Measurements from ENCODE around the gene NAV3. TPM values are rescaled to one million over a fixed set of nuclear protein-coding genes. Genes with fewer than 3 reads are reported as not detected.

Gene NAV3
- total RNA-seq, 4 donors from 2014 or later, result 32.0 to 60.5 (median 35.8) TPM

- no peak for TF ChIP-seq CTCF (IDR thresholded peaks at IDR 0.05)
- no peak for TF ChIP-seq POLR2A (IDR thresholded peaks at IDR 0.05)
- no peak for TF ChIP-seq EP300 (IDR thresholded peaks at IDR 0.05)
Observed at GRCh38 chr12:78210894-78211302, 380.2 kb downstream of the NAV3 start.

GRCh38 chr12:78220811-78221210 is 390.1 kb downstream of the NAV3 start:
- WGBS, 2 donors, result 60 to 69% methylated on average over 2 of the region's 2 CpGs
- H3K27ac ChIP-seq, result no peak overlapping the region
- H3K4me3 ChIP-seq, result no peak overlapping the region
- no peaks in the 10 kb centered on the region for H3K4me1 ChIP-seq
- DNase-seq (ENCODE audit: low spot score in 2 of 2), result no peak
- H3K27me3 ChIP-seq, result no peaks in the 10 kb centered on the region
- no peaks in the 10 kb centered on the region for H3K36me3 ChIP-seq
- TF ChIP-seq CTCF (IDR thresholded peaks at IDR 0.05), result no peak
- no peak for TF ChIP-seq EP300 (IDR thresholded peaks at IDR 0.05)
- no peak for TF ChIP-seq POLR2A (IDR thresholded peaks at IDR 0.05)
- no peaks in the 10 kb centered on the region for H3K9me3 ChIP-seq

More at GRCh38 chr12:78210894-78211302, 380.2 kb downstream of the NAV3 start:
- Histone ChIP-seq H3K27me3 (no peaks in the 10 kb centered on the region), H3K4me3 (no peak overlapping the region), H3K9me3 (no peaks in the 10 kb centered on the region), H3K4me1 (no peaks in the 10 kb centered on the region), H3K36me3 (peaks cover 0 to 11% (median 0%) of the 10 kb centered on the region in 3 donors), H3K27ac (peak overlapping the region in 1 of 4 donors; percentile 62)
- DNase-seq (ENCODE audit: low spot score in 2 of 2), result no peak
- 48 to 65% methylated on average over 4 of the region's 4 CpGs for WGBS, 2 donors

- TF ChIP-seq EP300 (IDR thresholded peaks at IDR 0.05), result no peak
- TF ChIP-seq POLR2A (IDR thresholded peaks at IDR 0.05), result no peak
- TF ChIP-seq CTCF (IDR thresholded peaks at IDR 0.05), result no peak
- Histone ChIP-seq H3K27ac (no peak overlapping the region), H3K4me1 (no peaks in the 10 kb centered on the region), H3K9me3 (peaks cover 0 to 7% (median 0%) of the 10 kb centered on the region in 4 donors), H3K36me3 (no peaks in the 10 kb centered on the region), H3K4me3 (no peak overlapping the region), H3K27me3 (no peaks in the 10 kb centered on the region)
- no peak for DNase-seq (ENCODE audit: low spot score in 2 of 2)
- WGBS, 2 donors, result 93% methylated on average over 5 of the region's 5 CpGs
Observed at GRCh38 chr12:78224154-78224553, 393.5 kb downstream of the NAV3 start.

GRCh38 chr12:78226763-78227162 is 396.1 kb downstream of the NAV3 start:
- H3K4me1 ChIP-seq, result peaks cover 0 to 7% (median 0%) of the 10 kb centered on the region in 4 donors
- H3K9me3 ChIP-seq, result peaks cover 0 to 7% (median 0%) of the 10 kb centered on the region in 4 donors
- H3K36me3 ChIP-seq, result no peaks in the 10 kb centered on the region
- TF ChIP-seq POLR2A (IDR thresholded peaks at IDR 0.05) (no peak), EP300 (IDR thresholded peaks at IDR 0.05) (no peak), CTCF (IDR thresholded peaks at IDR 0.05) (no peak)
- no peaks in the 10 kb centered on the region for H3K27me3 ChIP-seq
- 62 to 63% methylated on average over 6 of the region's 6 CpGs for WGBS, 2 donors
- H3K4me3 ChIP-seq, result no peak overlapping the region
- peak overlapping the region in 1 of 4 donors; percentile 32 for H3K27ac ChIP-seq
- DNase-seq (ENCODE audit: low spot score in 2 of 2), result no peak

GRCh38 chr12:78229591-78230101 is 399.0 kb downstream of the NAV3 start:
- H3K27me3 ChIP-seq, result no peaks in the 10 kb centered on the region
- 48 to 49% methylated on average over 4 of the region's 4 CpGs for WGBS, 2 donors
- no peak overlapping the region for H3K27ac ChIP-seq
- H3K4me3 ChIP-seq, result no peak overlapping the region
- peak in 2 of 5 experiments; percentile 6 to 30 for TF ChIP-seq CTCF (IDR thresholded peaks at IDR 0.05)
- TF ChIP-seq POLR2A (IDR thresholded peaks at IDR 0.05), result no peak
- no peak for TF ChIP-seq EP300 (IDR thresholded peaks at IDR 0.05)
- H3K4me1 ChIP-seq, result peaks cover 0 to 7% (median 0%) of the 10 kb centered on the region in 4 donors
- H3K9me3 ChIP-seq, result peaks cover 0 to 7% (median 0%) of the 10 kb centered on the region in 4 donors
- H3K36me3 ChIP-seq, result no peaks in the 10 kb centered on the region
- no peak for DNase-seq (ENCODE audit: low spot score in 2 of 2)
